Bronchial epithelial cell (primary cell): Measurements from ENCODE around the gene EPN2. TPM values are rescaled to one million over a fixed set of nuclear protein-coding genes. Genes with fewer than 3 reads are reported as not detected.

Experiments
- DNase-seq: peaks from one replicate; pipeline ENCODE4 v3.0.0-alpha.2; 2010; ENCODE audit warnings: low read depth
- FAIRE-seq: peaks from 2 replicates; lab custom pipeline; 2011; peaks lifted over from hg19 to GRCh38; lab: Jason Lieb, UNC
- H3K27me3 ChIP-seq: 2 replicates; pipeline ENCODE4 v1.5.1; 2011; ENCODE audit warnings: low read length; ENCODE audit not compliant: control insufficient read depth, insufficient read depth
- H3K36me3 ChIP-seq: 2 replicates; pipeline ENCODE4 v1.5.1; 2011; ENCODE audit warnings: low read length; ENCODE audit not compliant: control insufficient read depth, insufficient read depth
- H3K4me3 ChIP-seq: 2 replicates; pipeline ENCODE4 v1.5.1; 2011; ENCODE audit warnings: mild to moderate bottlenecking, low read depth, low read length, control low read depth
- total RNA-seq: library from RNA; depleted of rRNA; stranded (reverse); fragments of >200 nt; gene quantifications from 2 replicates; pipeline ENCODE4 v1.2.1, GENCODE V29; 2014
- TF ChIP-seq, protein P1 (sequence below): IDR thresholded peaks from 2 replicates; pipeline ENCODE4 v1.5.1; 2011; ENCODE audit warnings: mild to moderate bottlenecking, moderate library complexity, low read length, control low read depth, inconsistent platforms; ENCODE audit not compliant: insufficient read depth, severe bottlenecking

The EPN2 gene
- total RNA-seq, 1 donor from 2014 or later: 13.7 TPM

- H3K4me3 ChIP-seq: no peak overlapping the region
- TF ChIP-seq, protein P1, sequence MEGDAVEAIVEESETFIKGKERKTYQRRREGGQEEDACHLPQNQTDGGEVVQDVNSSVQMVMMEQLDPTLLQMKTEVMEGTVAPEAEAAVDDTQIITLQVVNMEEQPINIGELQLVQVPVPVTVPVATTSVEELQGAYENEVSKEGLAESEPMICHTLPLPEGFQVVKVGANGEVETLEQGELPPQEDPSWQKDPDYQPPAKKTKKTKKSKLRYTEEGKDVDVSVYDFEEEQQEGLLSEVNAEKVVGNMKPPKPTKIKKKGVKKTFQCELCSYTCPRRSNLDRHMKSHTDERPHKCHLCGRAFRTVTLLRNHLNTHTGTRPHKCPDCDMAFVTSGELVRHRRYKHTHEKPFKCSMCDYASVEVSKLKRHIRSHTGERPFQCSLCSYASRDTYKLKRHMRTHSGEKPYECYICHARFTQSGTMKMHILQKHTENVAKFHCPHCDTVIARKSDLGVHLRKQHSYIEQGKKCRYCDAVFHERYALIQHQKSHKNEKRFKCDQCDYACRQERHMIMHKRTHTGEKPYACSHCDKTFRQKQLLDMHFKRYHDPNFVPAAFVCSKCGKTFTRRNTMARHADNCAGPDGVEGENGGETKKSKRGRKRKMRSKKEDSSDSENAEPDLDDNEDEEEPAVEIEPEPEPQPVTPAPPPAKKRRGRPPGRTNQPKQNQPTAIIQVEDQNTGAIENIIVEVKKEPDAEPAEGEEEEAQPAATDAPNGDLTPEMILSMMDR: no peak
- FAIRE-seq: no peak
- DNase-seq: no peak
- peaks cover 9% of the 10 kb centered on the region for H3K36me3 ChIP-seq
- H3K27me3 ChIP-seq: no peaks in the 10 kb centered on the region
These were observed 67.6 kb downstream of the EPN2 start for GRCh38 chr17:19304751-19305150.

GRCh38 chr17:19305256-19305655 is 68.1 kb downstream of the EPN2 start:
- H3K27me3 ChIP-seq: no peaks in the 10 kb centered on the region
- TF ChIP-seq, protein P1: no peak
- no peak overlapping the region for H3K4me3 ChIP-seq
- no peak for DNase-seq
- no peak for FAIRE-seq
- H3K36me3 ChIP-seq: peaks cover 10% of the 10 kb centered on the region

GRCh38 chr17:19305761-19306159 is 68.6 kb downstream of the EPN2 start:
- no peak overlapping the region for H3K4me3 ChIP-seq
- DNase-seq (no peak), FAIRE-seq (no peak)
- no peaks in the 10 kb centered on the region for H3K27me3 ChIP-seq
- TF ChIP-seq, protein P1: no peak
- H3K36me3 ChIP-seq: peaks cover 10% of the 10 kb centered on the region

- Histone ChIP-seq H3K27me3 (no peaks in the 10 kb centered on the region), H3K36me3 (peaks cover 10% of the 10 kb centered on the region), H3K4me3 (no peak overlapping the region)
- FAIRE-seq: no peak
- TF ChIP-seq, protein P1: no peak
- DNase-seq: no peak
These were observed 69.3 kb downstream of the EPN2 start for GRCh38 chr17:19306160-19307111.

GRCh38 chr17:19307521-19307920 is 70.4 kb downstream of the EPN2 start:
- Histone ChIP-seq H3K36me3 (peaks cover 19% of the 10 kb centered on the region), H3K4me3 (no peak overlapping the region), H3K27me3 (no peaks in the 10 kb centered on the region)
- DNase-seq (no peak), FAIRE-seq (no peak)
- TF ChIP-seq, protein P1: no peak

GRCh38 chr17:19308398-19308797 is 71.2 kb downstream of the EPN2 start:
- DNase-seq (no peak), FAIRE-seq (no peak)
- TF ChIP-seq, protein P1: no peak
- Histone ChIP-seq H3K36me3 (peaks cover 22% of the 10 kb centered on the region), H3K4me3 (no peak overlapping the region), H3K27me3 (no peaks in the 10 kb centered on the region)
